ENCODE measurements around the gene SBNO2.
A peak's percentile ranks its signal among the peaks of the same experiment; 100 is the strongest.

SBNO2 gene, protein sequence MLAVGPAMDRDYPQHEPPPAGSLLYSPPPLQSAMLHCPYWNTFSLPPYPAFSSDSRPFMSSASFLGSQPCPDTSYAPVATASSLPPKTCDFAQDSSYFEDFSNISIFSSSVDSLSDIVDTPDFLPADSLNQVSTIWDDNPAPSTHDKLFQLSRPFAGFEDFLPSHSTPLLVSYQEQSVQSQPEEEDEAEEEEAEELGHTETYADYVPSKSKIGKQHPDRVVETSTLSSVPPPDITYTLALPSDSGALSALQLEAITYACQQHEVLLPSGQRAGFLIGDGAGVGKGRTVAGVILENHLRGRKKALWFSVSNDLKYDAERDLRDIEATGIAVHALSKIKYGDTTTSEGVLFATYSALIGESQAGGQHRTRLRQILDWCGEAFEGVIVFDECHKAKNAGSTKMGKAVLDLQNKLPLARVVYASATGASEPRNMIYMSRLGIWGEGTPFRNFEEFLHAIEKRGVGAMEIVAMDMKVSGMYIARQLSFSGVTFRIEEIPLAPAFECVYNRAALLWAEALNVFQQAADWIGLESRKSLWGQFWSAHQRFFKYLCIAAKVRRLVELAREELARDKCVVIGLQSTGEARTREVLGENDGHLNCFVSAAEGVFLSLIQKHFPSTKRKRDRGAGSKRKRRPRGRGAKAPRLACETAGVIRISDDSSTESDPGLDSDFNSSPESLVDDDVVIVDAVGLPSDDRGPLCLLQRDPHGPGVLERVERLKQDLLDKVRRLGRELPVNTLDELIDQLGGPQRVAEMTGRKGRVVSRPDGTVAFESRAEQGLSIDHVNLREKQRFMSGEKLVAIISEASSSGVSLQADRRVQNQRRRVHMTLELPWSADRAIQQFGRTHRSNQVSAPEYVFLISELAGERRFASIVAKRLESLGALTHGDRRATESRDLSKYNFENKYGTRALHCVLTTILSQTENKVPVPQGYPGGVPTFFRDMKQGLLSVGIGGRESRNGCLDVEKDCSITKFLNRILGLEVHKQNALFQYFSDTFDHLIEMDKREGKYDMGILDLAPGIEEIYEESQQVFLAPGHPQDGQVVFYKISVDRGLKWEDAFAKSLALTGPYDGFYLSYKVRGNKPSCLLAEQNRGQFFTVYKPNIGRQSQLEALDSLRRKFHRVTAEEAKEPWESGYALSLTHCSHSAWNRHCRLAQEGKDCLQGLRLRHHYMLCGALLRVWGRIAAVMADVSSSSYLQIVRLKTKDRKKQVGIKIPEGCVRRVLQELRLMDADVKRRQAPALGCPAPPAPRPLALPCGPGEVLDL (N-terminal part only)

DNA sequence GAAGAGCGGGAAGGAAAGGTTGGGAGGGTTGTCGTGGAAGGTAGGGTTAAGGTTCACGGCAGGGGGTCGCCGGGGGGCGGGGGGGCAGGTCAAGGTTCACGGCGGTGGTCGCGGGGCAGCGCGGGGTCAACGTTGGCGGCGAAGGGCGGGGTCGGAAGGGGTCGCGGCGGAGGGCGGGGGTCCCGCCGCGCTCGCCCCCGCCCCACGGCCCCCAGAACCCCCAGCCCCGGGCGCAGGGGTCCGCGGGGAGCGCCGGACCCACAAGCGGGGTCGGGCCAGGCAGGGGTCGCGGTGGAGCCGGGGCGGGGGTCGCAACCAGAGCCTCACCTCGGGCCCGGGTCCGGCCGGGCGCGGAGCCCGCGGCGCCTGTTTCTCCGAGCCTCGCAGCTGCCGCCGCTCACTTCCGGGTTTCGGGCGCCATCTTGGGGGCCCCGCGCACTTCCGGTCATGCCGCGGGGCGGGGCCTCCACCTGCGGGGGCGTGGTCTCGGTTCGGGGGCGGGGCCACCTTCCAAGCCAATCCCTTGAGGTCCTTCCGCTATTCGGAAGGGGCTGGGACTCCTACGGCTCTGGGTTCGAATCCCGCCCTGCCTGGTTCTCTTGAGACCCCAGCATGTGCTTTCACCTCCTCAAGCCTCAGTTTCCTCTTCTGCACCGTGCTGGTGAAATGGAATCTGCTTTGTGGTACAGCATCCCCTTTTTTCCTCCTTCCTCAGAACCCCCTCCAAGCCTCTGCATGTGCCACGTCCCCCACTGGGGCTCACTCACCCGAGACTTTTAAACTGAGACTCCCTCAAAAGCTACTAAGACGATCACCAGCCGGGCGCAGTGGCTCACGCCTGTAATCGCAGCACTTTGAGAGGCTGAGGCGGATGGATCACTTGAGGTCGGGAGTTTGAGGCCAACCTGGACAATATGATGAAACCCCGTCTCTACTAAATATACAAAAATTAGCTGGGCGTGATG is at the start of gene SBNO2:
Gene SBNO2 (minus strand): TSS at position 424 of the 965 bp plus-strand sequence. CDS start 19,992 bp downstream, outside the sequence.
- peak; percentile 55 for DNase-seq

DNA sequence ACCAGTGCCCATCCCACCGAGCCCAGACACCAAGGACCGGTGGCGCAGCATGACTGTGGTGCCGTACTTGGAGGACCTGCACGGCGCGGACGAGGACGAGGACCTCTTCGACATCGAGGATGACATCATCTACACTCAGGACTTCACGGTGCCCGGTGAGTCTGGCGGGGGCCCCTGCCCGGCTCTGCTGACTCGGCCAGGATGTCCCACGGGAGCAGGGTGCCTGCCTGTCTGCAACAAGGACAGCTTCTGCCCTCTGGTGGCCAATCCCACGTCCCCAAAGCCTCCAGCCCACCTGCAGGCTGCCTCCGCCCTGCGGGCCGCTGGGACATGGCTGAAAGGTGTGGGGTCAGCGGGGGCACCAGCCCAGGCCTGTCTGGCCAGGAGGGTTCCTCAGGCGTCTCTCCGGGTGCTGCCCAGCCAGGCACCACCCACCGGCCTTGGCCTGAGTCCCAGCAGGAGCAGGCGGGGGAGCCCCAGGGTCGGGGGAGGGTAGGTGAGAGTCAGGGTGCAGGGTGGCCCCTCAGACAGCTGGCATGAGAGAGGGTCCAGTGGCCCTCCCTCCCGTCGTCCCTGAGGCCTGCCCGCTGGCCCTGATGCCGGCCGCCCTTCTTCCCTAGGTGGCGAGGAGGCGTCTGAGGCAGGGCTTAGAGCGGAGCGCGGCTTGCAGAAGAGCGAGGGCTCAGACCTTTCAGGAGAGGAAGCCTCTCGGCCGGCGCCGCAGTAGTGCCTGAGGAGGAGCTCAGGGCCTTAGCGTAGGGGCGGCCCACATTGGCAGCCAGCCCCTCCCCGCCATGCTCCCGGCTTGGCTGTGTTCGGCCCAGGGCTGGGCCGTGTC is 49.2 kb upstream of the SBNO2 start:
- no peak for DNase-seq

GRCh38 chr19:1222394-1222793 is 48.3 kb upstream of the SBNO2 start:
- no peak for DNase-seq

GRCh38 chr19:1221904-1222255 is 47.8 kb upstream of the SBNO2 start:
- no peak for DNase-seq

DNA sequence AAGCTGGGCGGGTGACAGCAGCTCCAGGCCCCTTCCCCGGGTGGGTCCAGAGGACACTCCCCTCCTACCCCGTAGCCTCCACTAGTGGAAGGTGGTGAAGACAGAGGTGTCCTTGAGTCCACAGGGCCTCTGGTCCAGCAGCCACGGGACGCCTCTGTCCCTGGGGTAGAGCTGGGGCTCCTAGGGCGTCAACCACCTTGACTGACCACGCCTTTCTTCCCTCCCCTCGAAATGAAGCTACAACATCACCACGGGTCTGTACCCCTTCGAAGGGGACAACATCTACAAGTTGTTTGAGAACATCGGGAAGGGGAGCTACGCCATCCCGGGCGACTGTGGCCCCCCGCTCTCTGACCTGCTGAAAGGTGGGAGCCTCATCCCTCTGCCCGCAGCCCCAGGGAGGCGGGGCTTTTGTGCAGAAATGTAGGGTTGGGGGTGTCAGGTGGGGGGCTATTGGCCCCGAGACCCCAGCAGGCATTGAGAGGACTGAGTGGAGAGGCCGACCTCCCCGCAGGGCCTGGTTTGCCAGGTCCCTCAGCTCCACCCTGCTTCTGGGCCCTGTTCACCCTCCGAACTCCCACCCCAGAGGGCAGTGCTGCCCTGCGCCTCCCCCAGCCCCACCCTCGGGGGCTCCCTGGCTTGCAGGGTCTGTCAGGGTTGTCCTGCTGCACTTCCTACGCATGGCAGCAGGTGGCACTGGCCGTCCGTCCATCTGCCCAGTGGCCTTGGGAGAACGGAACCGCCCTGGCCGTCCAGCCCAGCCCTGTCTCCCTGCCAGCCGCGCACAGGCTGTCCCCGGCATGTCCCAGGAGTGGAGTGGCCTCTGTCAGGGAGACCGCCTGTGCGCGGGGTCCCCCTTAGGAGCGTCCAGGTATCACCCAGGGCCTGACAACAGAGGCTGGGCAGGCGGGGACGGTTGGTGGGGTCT is 47.2 kb upstream of the SBNO2 start:
- DNase-seq: no peak

DNA sequence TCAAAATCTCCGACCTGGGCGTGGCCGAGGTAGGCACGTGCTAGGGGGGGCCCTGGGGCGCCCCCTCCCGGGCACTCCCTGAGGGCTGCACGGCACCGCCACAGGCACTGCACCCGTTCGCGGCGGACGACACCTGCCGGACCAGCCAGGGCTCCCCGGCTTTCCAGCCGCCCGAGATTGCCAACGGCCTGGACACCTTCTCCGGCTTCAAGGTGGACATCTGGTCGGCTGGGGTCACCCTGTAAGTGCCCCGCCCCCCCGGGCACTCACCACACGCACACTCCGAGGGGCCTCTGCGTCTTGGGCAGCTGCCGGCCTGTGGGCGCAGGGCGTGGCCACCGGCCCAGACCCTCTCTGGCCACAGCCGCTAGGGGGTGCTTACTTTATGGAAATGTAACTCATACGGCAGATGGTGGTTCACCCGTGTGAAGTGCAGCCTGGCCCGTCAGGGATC is 46.4 kb upstream of the SBNO2 start:
- no peak for DNase-seq

GRCh38 chr19:1219786-1220476 is 45.9 kb upstream of the SBNO2 start:
- no peak for DNase-seq

GRCh38 chr19:1218751-1219567 is 44.9 kb upstream of the SBNO2 start:
- no peak for DNase-seq

GRCh38 chr19:1217366-1217765 is 43.3 kb upstream of the SBNO2 start:
- no peak for DNase-seq

DNA sequence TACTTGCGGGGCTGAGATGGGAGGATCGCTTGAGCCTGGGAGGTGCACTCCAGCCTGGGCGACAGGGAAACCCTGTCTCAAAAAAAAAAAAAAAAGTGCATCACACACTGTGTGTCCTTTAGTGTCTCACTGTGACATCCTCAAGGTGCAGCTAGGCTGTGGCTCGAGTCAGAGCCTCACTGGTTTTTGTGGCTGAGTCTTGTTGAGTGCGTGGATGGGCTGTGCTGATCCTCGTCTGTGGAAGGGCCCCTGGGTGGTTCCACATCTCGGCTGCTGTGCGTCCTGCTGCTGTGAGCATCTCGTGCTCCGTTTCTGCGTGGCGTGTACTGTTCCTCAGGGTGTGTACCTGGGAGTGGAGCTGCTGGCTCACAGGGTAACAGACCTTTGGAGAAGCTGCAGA is 42.7 kb upstream of the SBNO2 start:
- DNase-seq: no peak

DNA sequence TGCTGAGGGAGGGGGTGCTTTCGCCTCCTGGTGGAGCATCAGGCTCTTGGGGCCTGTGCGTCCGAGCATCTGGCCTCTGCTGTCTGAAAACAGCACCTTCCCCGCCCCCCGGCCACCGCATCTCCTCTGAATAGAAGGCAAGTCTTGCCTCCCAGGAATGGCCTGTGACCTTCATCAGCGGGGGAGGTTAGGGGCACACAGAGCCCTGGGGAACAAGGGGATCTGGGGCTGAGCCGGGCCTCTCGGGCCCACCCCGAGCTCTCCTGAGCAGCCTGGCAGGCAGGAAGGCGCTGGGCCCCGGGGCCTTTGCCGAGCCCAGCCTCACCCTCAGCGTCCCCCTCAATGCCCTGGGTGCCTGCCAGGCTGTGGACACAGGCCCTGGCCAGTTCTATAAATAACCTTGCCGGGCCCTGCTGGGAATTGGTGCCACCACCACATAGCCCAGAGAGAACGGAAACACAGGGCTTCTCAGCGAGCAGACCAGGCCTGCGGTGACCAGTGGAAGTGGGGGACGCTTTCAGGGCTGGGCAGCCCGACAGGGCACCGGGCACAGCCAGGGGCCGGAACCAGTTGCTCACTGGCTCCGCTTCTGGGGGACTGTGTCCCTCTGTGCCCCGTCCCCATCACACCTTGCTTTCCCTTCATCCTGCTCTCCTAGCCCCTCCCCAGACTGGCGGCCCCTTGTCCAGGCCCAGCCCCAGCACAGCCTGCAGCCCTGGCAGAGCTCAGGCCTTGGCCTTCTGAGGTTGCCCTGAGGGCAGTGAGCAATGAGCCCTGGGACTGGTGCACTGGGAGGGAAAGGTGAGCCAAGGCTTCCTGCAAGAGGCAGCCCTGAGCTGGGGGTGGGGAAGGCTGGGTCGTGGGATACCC is 41.0 kb upstream of the SBNO2 start:
- DNase-seq: no peak

- no peak for DNase-seq
Observed at GRCh38 chr19:1214299-1214861, 40.3 kb upstream of the SBNO2 start.

DNA sequence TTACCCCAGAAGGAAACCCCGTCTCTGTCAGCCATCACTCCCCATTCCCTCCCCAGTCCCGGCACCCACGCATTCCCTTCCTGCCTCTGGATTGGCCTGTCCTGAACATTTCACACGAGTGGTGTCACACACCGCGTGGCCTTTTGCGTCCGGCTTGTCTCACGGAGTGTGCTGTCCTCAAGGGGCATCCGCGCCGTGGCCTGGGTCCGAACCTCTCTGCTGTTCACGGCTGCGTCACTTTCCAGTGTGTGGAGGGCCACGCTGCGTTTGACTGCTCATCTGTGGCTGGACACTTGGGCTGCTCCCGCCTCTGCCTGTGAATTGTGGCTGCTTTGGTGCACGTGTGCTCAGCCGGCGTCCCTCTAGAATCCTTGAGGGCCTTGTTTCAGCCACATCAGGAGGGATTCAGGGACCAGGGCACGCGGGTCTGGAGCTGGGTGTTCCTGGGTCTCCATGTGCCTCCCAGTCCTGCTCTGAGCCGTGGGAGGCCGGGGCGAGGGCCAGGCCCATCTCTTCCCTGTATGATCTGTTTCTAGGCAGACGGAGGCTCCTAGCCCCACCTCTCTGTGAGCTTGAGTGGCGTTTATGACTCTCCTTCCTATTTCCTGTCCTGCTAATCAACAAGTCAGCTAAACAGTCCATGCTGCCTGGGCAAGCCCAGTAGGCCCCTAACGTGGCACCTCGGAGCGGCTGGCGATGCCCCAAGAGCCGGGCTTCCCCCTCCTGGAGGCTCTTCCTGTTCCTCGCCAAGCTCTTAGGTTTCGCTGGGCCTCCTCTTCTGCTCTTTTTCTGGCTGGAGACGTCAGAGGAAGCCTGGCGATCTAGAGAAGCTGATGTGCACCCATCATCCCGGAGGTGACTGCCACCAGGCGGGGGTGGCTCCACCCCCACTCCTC is 39.6 kb upstream of the SBNO2 start:
- DNase-seq: peak; percentile 77

DNA sequence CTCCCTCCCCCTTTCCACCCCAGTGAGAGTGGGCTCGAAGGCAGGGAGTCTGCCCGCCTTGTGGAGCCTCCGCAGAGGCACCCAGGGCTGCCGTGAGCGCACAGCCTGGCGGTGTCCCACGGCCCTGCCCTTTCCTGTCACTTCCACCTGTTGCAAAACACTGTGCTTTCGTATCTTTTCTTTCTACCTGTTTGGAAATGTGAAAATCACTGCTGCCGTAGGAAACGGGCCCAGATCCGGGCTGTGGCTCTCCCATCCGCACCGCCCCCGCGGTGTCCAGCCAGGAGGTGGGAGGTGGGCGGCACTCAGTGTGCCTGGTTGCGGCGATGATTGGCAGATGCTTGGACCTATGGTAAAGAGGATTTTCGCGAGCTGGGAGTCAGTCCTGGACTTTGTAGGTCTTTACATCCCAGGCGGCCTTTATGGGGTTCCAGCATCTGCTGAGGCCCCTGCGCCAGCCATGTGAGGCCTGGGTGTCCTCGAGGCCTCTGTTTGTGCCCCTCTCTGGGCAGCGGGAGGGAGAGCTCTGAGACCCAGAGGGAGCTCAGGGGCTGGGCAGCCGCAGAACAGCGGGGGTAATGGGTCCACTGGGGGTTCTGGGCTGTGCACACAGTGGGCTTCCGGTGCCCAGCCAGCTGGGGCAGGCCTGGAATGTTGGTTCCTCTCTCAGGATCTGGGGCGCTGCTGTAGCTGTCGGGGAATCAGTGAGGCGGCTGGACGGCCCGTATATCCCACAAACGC is 37.6 kb upstream of the SBNO2 start:
- no peak for DNase-seq

DNA sequence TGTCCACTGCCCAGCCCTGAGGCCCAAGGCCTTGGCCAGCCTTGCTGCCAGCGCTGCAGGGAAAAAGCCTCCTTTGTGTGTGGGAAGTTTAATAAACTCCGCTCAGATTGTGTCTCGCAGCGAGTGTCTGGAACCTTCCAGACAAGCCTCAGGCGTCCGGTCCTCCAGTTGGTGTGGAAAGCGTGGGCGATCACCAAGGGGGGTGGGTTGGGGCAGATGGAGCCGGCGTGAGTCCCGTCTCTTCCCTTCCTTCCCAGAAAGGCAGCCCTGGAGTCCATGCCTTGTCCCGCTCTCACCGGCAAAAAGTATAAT is 36.1 kb upstream of the SBNO2 start:
- no peak for DNase-seq

Measured in kidney glomerular epithelial cell (primary cell).